Smooth muscle cell (in vitro differentiated cells): ENCODE results near the gene SCGB3A1. TPM values are rescaled to one million over a fixed set of nuclear protein-coding genes. Genes with fewer than 3 reads are reported as not detected.

Source experiments
- DNase-seq: peaks from one replicate; lab custom pipeline; 2025; ENCODE audit not compliant: unreplicated experiment; lab: John Stamatoyannopoulos, UW
- H2AFZ ChIP-seq: fragments of 200-600 bp; sonication (generic); 2 replicates; pipeline ENCODE4 v1.6.0; 2016; ENCODE audit warnings: antibody characterized with exemption, low read depth, mild to moderate bottlenecking
- H3F3A ChIP-seq: fragments of 200-600 bp; sonication (generic); 2 replicates; pipeline ENCODE4 v1.6.0; 2017; ENCODE audit warnings: antibody characterized with exemption, low read depth
- H3K27ac ChIP-seq: fragments of 200-600 bp; sonication (generic); 2 replicates; pipeline ENCODE4 v1.5.1; 2016; ENCODE audit warnings: low read depth, mild to moderate bottlenecking
- H3K27me3 ChIP-seq: fragments of 200-600 bp; sonication (generic); 2 replicates; pipeline ENCODE4 v1.6.1; 2016; ENCODE audit warnings: low read depth, mild to moderate bottlenecking
- H3K36me3 ChIP-seq: fragments of 200-600 bp; sonication (generic); 2 replicates; pipeline ENCODE4 v1.5.1; 2016; ENCODE audit warnings: low read depth
- H3K4me1 ChIP-seq: fragments of 200-600 bp; sonication (generic); 2 replicates; pipeline ENCODE4 v1.5.1; 2016; ENCODE audit warnings: low read depth
- H3K4me2 ChIP-seq: fragments of 200-600 bp; sonication (generic); 2 replicates; pipeline ENCODE4 v1.6.0; 2016; ENCODE audit warnings: mild to moderate bottlenecking
- H3K4me3 ChIP-seq: fragments of 200-600 bp; sonication (generic); 2 replicates; pipeline ENCODE4 v1.5.1; 2016; ENCODE audit warnings: mild to moderate bottlenecking
- H3K79me2 ChIP-seq: fragments of 200-600 bp; sonication (generic); 2 replicates; pipeline ENCODE4 v1.6.0; 2016; ENCODE audit warnings: low read depth, mild to moderate bottlenecking
- H3K9ac ChIP-seq: fragments of 200-600 bp; sonication (generic); 2 replicates; pipeline ENCODE4 v1.6.0; 2016; ENCODE audit warnings: low read depth
- H3K9me3 ChIP-seq: fragments of 200-600 bp; sonication (generic); replicated peaks from 2 replicates; pipeline ENCODE4 v1.5.1; 2016; ENCODE audit warnings: low read depth
- H4K20me1 ChIP-seq: fragments of 200-600 bp; sonication (generic); 2 replicates; pipeline ENCODE4 v1.6.0; 2016; ENCODE audit warnings: low read depth
- CTCF ChIP-seq: fragments of 200-600 bp; sonication (generic); IDR thresholded peaks from 2 replicates; pipeline ENCODE4 v1.5.1; 2017; ENCODE audit warnings: borderline replicate concordance, mild to moderate bottlenecking, antibody characterized with exemption; ENCODE audit not compliant: insufficient read depth, poor library complexity, severe bottlenecking
- WGBS: methylation state at CpG from one replicate; pipeline ENCODE4 v1.1.7; 2016; ENCODE audit warnings: low lambda C conversion rate; 5-methylcytosine and 5-hydroxymethylcytosine counted together
- polyA plus RNA-seq: library from polyadenylated mRNA; unstranded; fragments of >200 nt; fragmentation: Nextera tagmentation; extraction: Ambion mirVana; gene quantifications from 2 replicates; pipeline ENCODE4 v1.2.1, GENCODE V29; 2016
- total RNA-seq: library from RNA; depleted of rRNA; stranded (reverse); fragments of >200 nt; gene quantifications from 2 replicates; pipeline ENCODE4 v1.2.3, GENCODE V29; 2014

Gene SCGB3A1
- total and polyA plus RNA-seq, 2 experiments from 2014 or later = not detected

GRCh38 chr5:180555168-180555921 is 36.0 kb downstream of the SCGB3A1 start:
- Histone ChIP-seq H3K9me3 (no peaks in the 10 kb centered on the region), H3K27ac (peak overlapping the region; percentile 93), H2AFZ (no peak overlapping the region), H3K4me1 (no peaks in the 10 kb centered on the region), H4K20me1 (peaks cover 77% of the 10 kb centered on the region), H3K4me3 (no peak overlapping the region), H3K79me2 (peaks cover 41% of the 10 kb centered on the region), H3K27me3 (no peaks in the 10 kb centered on the region), H3K4me2 (peak overlapping the region; percentile 76), H3F3A (peaks cover 22% of the 10 kb centered on the region), H3K9ac (peak overlapping the region; percentile 47), H3K36me3 (peaks cover 6% of the 10 kb centered on the region)
- no peak for DNase-seq
- TF ChIP-seq CTCF = no peak
- 36% methylated on average over 7 of the region's 7 CpGs for WGBS

GRCh38 chr5:180553530-180553929 is 37.8 kb downstream of the SCGB3A1 start:
- Histone ChIP-seq H3K9me3 (no peaks in the 10 kb centered on the region), H3K4me2 (no peak overlapping the region), H3K79me2 (peaks cover 41% of the 10 kb centered on the region), H3K36me3 (peaks cover 13% of the 10 kb centered on the region), H3F3A (peaks cover 22% of the 10 kb centered on the region), H3K4me3 (no peak overlapping the region), H3K4me1 (no peaks in the 10 kb centered on the region), H3K27me3 (no peaks in the 10 kb centered on the region), H3K27ac (peak overlapping the region; percentile 24), H4K20me1 (peaks cover 75% of the 10 kb centered on the region), H3K9ac (no peak overlapping the region), H2AFZ (no peak overlapping the region)
- WGBS = 98% methylated on average over 3 of the region's 3 CpGs
- no peak for TF ChIP-seq CTCF
- no peak for DNase-seq

GRCh38 chr5:180548563-180548962 is 42.7 kb downstream of the SCGB3A1 start:
- H4K20me1 ChIP-seq = peaks cover 78% of the 10 kb centered on the region
- no peak overlapping the region for H2AFZ ChIP-seq
- DNase-seq = no peak
- H3K9me3 ChIP-seq = no peaks in the 10 kb centered on the region
- no peak overlapping the region for H3K27ac ChIP-seq
- H3K4me3 ChIP-seq = no peak overlapping the region
- H3K4me2 ChIP-seq = no peak overlapping the region
- TF ChIP-seq CTCF = no peak
- no peaks in the 10 kb centered on the region for H3K4me1 ChIP-seq
- H3K9ac ChIP-seq = no peak overlapping the region
- H3K27me3 ChIP-seq = no peaks in the 10 kb centered on the region
- peaks cover 4% of the 10 kb centered on the region for H3F3A ChIP-seq
- H3K79me2 ChIP-seq = peaks cover 65% of the 10 kb centered on the region
- WGBS = 73% methylated on average over 3 of the region's 3 CpGs
- H3K36me3 ChIP-seq = peaks cover 13% of the 10 kb centered on the region

GRCh38 chr5:180545248-180545647 is 46.1 kb downstream of the SCGB3A1 start:
- no peak for TF ChIP-seq CTCF
- Histone ChIP-seq H3K4me3 (no peak overlapping the region), H3K27ac (no peak overlapping the region), H2AFZ (no peak overlapping the region), H3F3A (no peaks in the 10 kb centered on the region), H3K9me3 (no peaks in the 10 kb centered on the region), H4K20me1 (peaks cover 90% of the 10 kb centered on the region), H3K4me1 (no peaks in the 10 kb centered on the region), H3K4me2 (no peak overlapping the region), H3K27me3 (no peaks in the 10 kb centered on the region), H3K36me3 (peaks cover 6% of the 10 kb centered on the region), H3K9ac (no peak overlapping the region), H3K79me2 (peaks cover 93% of the 10 kb centered on the region)
- DNase-seq = no peak
- WGBS = 97% methylated on average over 3 of the region's 3 CpGs
